Spinal cord (tissue), 10 donors: Measurements from ENCODE around the gene C11orf98. TPM values are rescaled to one million over a fixed set of nuclear protein-coding genes. Genes with fewer than 3 reads are reported as not detected.

Source experiments
- DNase-seq, 6 donors: peaks; one replicate each; pipeline versions ENCODE4 v3.0.0 to v3.0.0-alpha.2; 2013 to 2015; ENCODE audit warnings: low spot score in 6 of 6, low read depth in 4 of 6
- H3K27ac ChIP-seq: one replicate; pipeline ENCODE4 v1.5.1; 2013; ENCODE audit warnings: low read depth, low read length, control low read depth
- H3K27me3 ChIP-seq: one replicate; pipeline ENCODE4 v1.6.1; 2013; ENCODE audit warnings: low read length; ENCODE audit not compliant: control insufficient read depth, insufficient read depth
- H3K36me3 ChIP-seq: one replicate; pipeline ENCODE4 v1.6.1; 2013; ENCODE audit warnings: low read length; ENCODE audit not compliant: control insufficient read depth, insufficient read depth
- H3K4me1 ChIP-seq: one replicate; pipeline ENCODE4 v1.6.1; 2013; ENCODE audit warnings: low read length; ENCODE audit not compliant: control insufficient read depth, insufficient read depth
- H3K4me3 ChIP-seq: one replicate; pipeline ENCODE4 v1.5.1; 2013; ENCODE audit warnings: low read depth, low read length, control low read depth
- H3K9me3 ChIP-seq: one replicate; pipeline ENCODE4 v1.6.1; 2013; ENCODE audit warnings: low read length; ENCODE audit not compliant: control insufficient read depth, insufficient read depth
- WGBS: methylation state at CpG from one replicate; pipeline ENCODE4 v1.1.5; 2013; ENCODE audit warnings: missing lambda C conversion rate; ENCODE audit not compliant: insufficient coverage; 5-methylcytosine and 5-hydroxymethylcytosine counted together
- polyA plus RNA-seq, 2 donors: library from polyadenylated mRNA; unstranded; fragments of 120-200 nt; gene quantifications; one replicate each; pipeline ENCODE4 v1.2.1, GENCODE V29; 2013; ENCODE audit not compliant: insufficient read length in 2 of 2
- small RNA-seq: library from RNA; depleted of rRNA; stranded (forward); fragments of <200 nt; gene quantifications from one replicate; pipeline ENCODE3, GENCODE V24; 2014; ENCODE audit warnings: low replicate concordance
- total RNA-seq, 2 donors: library from RNA; depleted of rRNA in 1 of 2; stranded (reverse); fragments of 120-200 nt in 1 of 2; fragments of >200 nt in 1 of 2; gene quantifications; one replicate each; pipeline versions ENCODE4 v1.2.3 to v1.2.4, GENCODE V29; 2013 to 2014
- donor health status: healthy.

C11orf98 gene
- total and polyA plus RNA-seq, 4 donors, result 21.4 to 66.0 (median 62.7) TPM

- no peaks in the 10 kb centered on the region for H3K27me3 ChIP-seq
- no peak for DNase-seq
- no peak overlapping the region for H3K4me3 ChIP-seq
- H3K36me3 ChIP-seq, result peaks cover 60% of the 10 kb centered on the region
- H3K9me3 ChIP-seq, result no peaks in the 10 kb centered on the region
- H3K4me1 ChIP-seq, result peaks cover 31% of the 10 kb centered on the region
- WGBS, result 96% methylated on average over 3 of the region's 7 CpGs
- H3K27ac ChIP-seq, result no peak overlapping the region
These were observed 49.5 kb downstream of the C11orf98 start for GRCh38 chr11:62615521-62615920.

GRCh38 chr11:62614275-62614674 is 50.7 kb downstream of the C11orf98 start:
- Histone ChIP-seq H3K36me3 (peaks cover 63% of the 10 kb centered on the region), H3K27me3 (no peaks in the 10 kb centered on the region), H3K27ac (peak overlapping the region; percentile 90), H3K4me1 (peaks cover 28% of the 10 kb centered on the region), H3K9me3 (no peaks in the 10 kb centered on the region), H3K4me3 (no peak overlapping the region)
- no peak for DNase-seq
- 86% methylated on average over 5 of the region's 8 CpGs for WGBS

GRCh38 chr11:62613291-62613778 is 51.7 kb downstream of the C11orf98 start:
- Histone ChIP-seq H3K27me3 (no peaks in the 10 kb centered on the region), H3K36me3 (peaks cover 61% of the 10 kb centered on the region), H3K4me1 (peaks cover 28% of the 10 kb centered on the region), H3K9me3 (no peaks in the 10 kb centered on the region), H3K4me3 (no peak overlapping the region), H3K27ac (peak overlapping the region; percentile 90)
- WGBS, result 53% methylated on average over 15 of the region's 15 CpGs
- DNase-seq, result no peak

Small RNAs within 50 kb of the gene (small RNA-seq; reads per million reads assigned to genes)
- gene SNORA57, result not detected

Other genes with a start within 250 kb of the C11orf98 start
- not detected for gene SCGB1A1, start 246.2 kb downstream of the C11orf98 start, total RNA-seq
- gene SCGB1A1, start 246.2 kb downstream of the C11orf98 start, polyA plus RNA-seq, result under 1 TPM in 1 of 2 donors, not detected in 1; 0.69 TPM
- 100 to 1,000 TPM; 247 to 463 TPM for gene AHNAK, start 118.4 kb downstream of the C11orf98 start, total RNA-seq
- gene AHNAK, start 118.4 kb downstream of the C11orf98 start, polyA plus RNA-seq, result 10 to 100 TPM; 60.2 to 84.0 TPM
- gene EEF1G, start 91.3 kb downstream of the C11orf98 start, total RNA-seq, result 1,000 to 10,000 TPM in 1 of 2 donors, 100 to 1,000 TPM in 1; 887 to 2,089 TPM
- 1,000 to 10,000 TPM; 1,849 to 2,100 TPM for gene EEF1G, start 91.3 kb downstream of the C11orf98 start, polyA plus RNA-seq
- gene TUT1, start 73.7 kb downstream of the C11orf98 start, total RNA-seq, result 1 to 10 TPM; 4.3 to 9.0 TPM
- 10 to 100 TPM; 18.4 to 22.1 TPM for gene TUT1, start 73.7 kb downstream of the C11orf98 start, polyA plus RNA-seq
- gene MTA2, start 63.3 kb downstream of the C11orf98 start, total RNA-seq, result 10 to 100 TPM; 72.9 to 88.0 TPM
- 10 to 100 TPM; 82.1 to 91.6 TPM for gene MTA2, start 63.3 kb downstream of the C11orf98 start, polyA plus RNA-seq
- 10 to 100 TPM; 10.5 to 30.2 TPM for gene EML3, start 52.4 kb downstream of the C11orf98 start, total RNA-seq
- gene EML3, start 52.4 kb downstream of the C11orf98 start, polyA plus RNA-seq, result 10 to 100 TPM; 30.3 to 46.3 TPM
- 10 to 100 TPM in 1 of 2 donors, 1 to 10 TPM in 1; 4.8 to 11.9 TPM for gene ROM1, start 52.0 kb downstream of the C11orf98 start, total RNA-seq
- gene ROM1, start 52.0 kb downstream of the C11orf98 start, polyA plus RNA-seq, result 10 to 100 TPM in 1 of 2 donors, 1 to 10 TPM in 1; 8.7 to 11.1 TPM
- gene B3GAT3, start 43.2 kb downstream of the C11orf98 start, total RNA-seq, result 10 to 100 TPM; 26.6 to 40.5 TPM
- 10 to 100 TPM; 54.2 to 70.5 TPM for gene B3GAT3, start 43.2 kb downstream of the C11orf98 start, polyA plus RNA-seq
- gene GANAB, start 18.6 kb downstream of the C11orf98 start, total RNA-seq, result 100 to 1,000 TPM; 119 to 161 TPM
- 100 to 1,000 TPM; 169 to 195 TPM for gene GANAB, start 18.6 kb downstream of the C11orf98 start, polyA plus RNA-seq
- gene INTS5, start 11.9 kb downstream of the C11orf98 start, total RNA-seq, result 10 to 100 TPM; 12.0 to 14.3 TPM
- 10 to 100 TPM; 15.5 to 17.9 TPM for gene INTS5, start 11.9 kb downstream of the C11orf98 start, polyA plus RNA-seq
- 10 to 100 TPM in 1 of 2 donors, 1 to 10 TPM in 1; 6.0 to 13.7 TPM for gene CSKMT, start 102 bp upstream of the C11orf98 start, total RNA-seq
- gene CSKMT, start 102 bp upstream of the C11orf98 start, polyA plus RNA-seq, result 1 to 10 TPM; 8.1 to 9.6 TPM
- 10 to 100 TPM in 1 of 2 donors, 1 to 10 TPM in 1; 5.4 to 15.2 TPM for gene UQCC3, start 6.5 kb upstream of the C11orf98 start, total RNA-seq
- gene UQCC3, start 6.5 kb upstream of the C11orf98 start, polyA plus RNA-seq, result 10 to 100 TPM; 13.7 to 14.3 TPM
- gene LBHD1, start 7.1 kb upstream of the C11orf98 start, total RNA-seq, result 1 to 10 TPM; 2.9 to 6.1 TPM
- 10 to 100 TPM in 1 of 2 donors, 1 to 10 TPM in 1; 7.5 to 10.2 TPM for gene LBHD1, start 7.1 kb upstream of the C11orf98 start, polyA plus RNA-seq
- 10 to 100 TPM; 32.0 to 89.6 TPM for gene UBXN1, start 13.9 kb upstream of the C11orf98 start, total RNA-seq
- gene UBXN1, start 13.9 kb upstream of the C11orf98 start, polyA plus RNA-seq, result 100 to 1,000 TPM; 141 to 148 TPM
- 10 to 100 TPM in 1 of 2 donors, 1 to 10 TPM in 1; 3.2 to 15.0 TPM for gene LRRN4CL, start 24.3 kb upstream of the C11orf98 start, total RNA-seq
- gene LRRN4CL, start 24.3 kb upstream of the C11orf98 start, polyA plus RNA-seq, result 1 to 10 TPM in 1 of 2 donors, under 1 TPM in 1; 0.40 to 3.2 TPM
- gene BSCL2, start 42.2 kb upstream of the C11orf98 start, total RNA-seq, result 100 to 1,000 TPM; 147 to 179 TPM
- gene BSCL2, start 42.2 kb upstream of the C11orf98 start, polyA plus RNA-seq, result 100 to 1,000 TPM; 224 to 261 TPM
- gene GNG3, start 42.5 kb upstream of the C11orf98 start, total RNA-seq, result 10 to 100 TPM; 25.6 to 54.8 TPM
- gene GNG3, start 42.5 kb upstream of the C11orf98 start, polyA plus RNA-seq, result 100 to 1,000 TPM; 288 to 295 TPM
- 10 to 100 TPM; 15.3 to 32.6 TPM for gene HNRNPUL2, start 62.2 kb upstream of the C11orf98 start, total RNA-seq
- gene HNRNPUL2, start 62.2 kb upstream of the C11orf98 start, polyA plus RNA-seq, result 10 to 100 TPM; 62.8 to 69.3 TPM
- gene TTC9C, start 63.3 kb upstream of the C11orf98 start, total RNA-seq, result 10 to 100 TPM; 30.7 to 40.9 TPM
- 10 to 100 TPM; 34.8 to 47.5 TPM for gene TTC9C, start 63.3 kb upstream of the C11orf98 start, polyA plus RNA-seq
- 10 to 100 TPM; 11.7 to 15.3 TPM for gene ZBTB3, start 89.0 kb upstream of the C11orf98 start, total RNA-seq
- gene ZBTB3, start 89.0 kb upstream of the C11orf98 start, polyA plus RNA-seq, result 10 to 100 TPM in 1 of 2 donors, 1 to 10 TPM in 1; 6.8 to 11.6 TPM
- gene POLR2G, start 96.4 kb upstream of the C11orf98 start, total RNA-seq, result 100 to 1,000 TPM in 1 of 2 donors, 10 to 100 TPM in 1; 80.1 to 178 TPM
- 100 to 1,000 TPM; 145 to 152 TPM for gene POLR2G, start 96.4 kb upstream of the C11orf98 start, polyA plus RNA-seq
- 10 to 100 TPM; 14.4 to 29.5 TPM for gene TAF6L, start 106.2 kb upstream of the C11orf98 start, total RNA-seq
- gene TAF6L, start 106.2 kb upstream of the C11orf98 start, polyA plus RNA-seq, result 10 to 100 TPM; 27.1 to 37.6 TPM
- 10 to 100 TPM; 22.7 to 57.9 TPM for gene TMEM179B, start 122.2 kb upstream of the C11orf98 start, total RNA-seq
- 10 to 100 TPM; 44.0 to 57.2 TPM for gene TMEM179B, start 122.2 kb upstream of the C11orf98 start, polyA plus RNA-seq
- 10 to 100 TPM; 12.3 to 24.0 TPM for gene TMEM223, start 126.8 kb upstream of the C11orf98 start, total RNA-seq
- 10 to 100 TPM; 23.2 to 25.5 TPM for gene TMEM223, start 126.8 kb upstream of the C11orf98 start, polyA plus RNA-seq
- 10 to 100 TPM; 32.2 to 46.2 TPM for gene NXF1, start 140.2 kb upstream of the C11orf98 start, total RNA-seq
- 100 to 1,000 TPM in 1 of 2 donors, 10 to 100 TPM in 1; 89.7 to 106 TPM for gene NXF1, start 140.2 kb upstream of the C11orf98 start, polyA plus RNA-seq
- 10 to 100 TPM; 31.1 to 40.8 TPM for gene STX5, start 166.8 kb upstream of the C11orf98 start, total RNA-seq
- 10 to 100 TPM; 46.0 to 48.5 TPM for gene STX5, start 166.8 kb upstream of the C11orf98 start, polyA plus RNA-seq
- gene TEX54, start 167.6 kb upstream of the C11orf98 start, total RNA-seq, result not detected
- under 1 TPM in 1 of 2 donors, not detected in 1; 0.57 TPM for gene TEX54, start 167.6 kb upstream of the C11orf98 start, polyA plus RNA-seq
- 10 to 100 TPM; 25.5 to 42.6 TPM for gene WDR74, start 174.4 kb upstream of the C11orf98 start, total RNA-seq
- gene WDR74, start 174.4 kb upstream of the C11orf98 start, polyA plus RNA-seq, result 10 to 100 TPM; 34.4 to 45.5 TPM
- 100 to 1,000 TPM; 170 to 372 TPM for gene SLC3A2, start 215.7 kb upstream of the C11orf98 start, total RNA-seq
- 100 to 1,000 TPM; 180 to 243 TPM for gene SLC3A2, start 215.7 kb upstream of the C11orf98 start, polyA plus RNA-seq